Measurements from ENCODE around the gene CTIF.

CTIF gene

GRCh38 chr18:48841381-48842258 is 302.8 kb downstream of the CTIF start:
- no peak for DNase-seq

- DNase-seq, result no peak
Measured at GRCh38 chr18:48842259-48843061, 303.6 kb downstream of the CTIF start.

GRCh38 chr18:48843162-48843561 is 304.3 kb downstream of the CTIF start:
- DNase-seq, result no peak

GRCh38 chr18:48843596-48843995 is 304.8 kb downstream of the CTIF start:
- no peak for DNase-seq

GRCh38 chr18:48844271-48844670 is 305.4 kb downstream of the CTIF start:
- DNase-seq, result no peak

- no peak for DNase-seq
Measured at GRCh38 chr18:48845174-48845573, 306.3 kb downstream of the CTIF start.

GRCh38 chr18:48846423-48846932 is 307.6 kb downstream of the CTIF start:
- no peak for DNase-seq

- no peak for DNase-seq
Measured at GRCh38 chr18:48847807-48848486, 309.1 kb downstream of the CTIF start.

GRCh38 chr18:48848641-48849143 is 309.9 kb downstream of the CTIF start:
- no peak for DNase-seq

GRCh38 chr18:48850822-48851598 is 312.2 kb downstream of the CTIF start:
- DNase-seq, result peak; percentile 53 to 55

GRCh38 chr18:48851599-48851960 is 312.7 kb downstream of the CTIF start:
- peak; percentile 62 to 73 for DNase-seq

- no peak for DNase-seq
Measured at GRCh38 chr18:48852292-48852691, 313.5 kb downstream of the CTIF start.

- no peak for DNase-seq
Measured at GRCh38 chr18:48852794-48853193, 314.0 kb downstream of the CTIF start.

- no peak for DNase-seq
Measured at GRCh38 chr18:48853588-48853987, 314.8 kb downstream of the CTIF start.

GRCh38 chr18:48854780-48855179 is 315.9 kb downstream of the CTIF start:
- no peak for DNase-seq

GRCh38 chr18:48855422-48856377 is 316.9 kb downstream of the CTIF start:
- no peak for DNase-seq

- DNase-seq, result no peak
Measured at GRCh38 chr18:48857023-48857694, 318.3 kb downstream of the CTIF start.

- DNase-seq, result no peak
Measured at GRCh38 chr18:48858676-48859075, 319.8 kb downstream of the CTIF start.

- no peak for DNase-seq
Measured at GRCh38 chr18:48859311-48860268, 320.8 kb downstream of the CTIF start.

All from Kasumi-1 (cell line).